Measurements from ENCODE around the gene ARGLU1.

The ARGLU1 gene

DNA sequence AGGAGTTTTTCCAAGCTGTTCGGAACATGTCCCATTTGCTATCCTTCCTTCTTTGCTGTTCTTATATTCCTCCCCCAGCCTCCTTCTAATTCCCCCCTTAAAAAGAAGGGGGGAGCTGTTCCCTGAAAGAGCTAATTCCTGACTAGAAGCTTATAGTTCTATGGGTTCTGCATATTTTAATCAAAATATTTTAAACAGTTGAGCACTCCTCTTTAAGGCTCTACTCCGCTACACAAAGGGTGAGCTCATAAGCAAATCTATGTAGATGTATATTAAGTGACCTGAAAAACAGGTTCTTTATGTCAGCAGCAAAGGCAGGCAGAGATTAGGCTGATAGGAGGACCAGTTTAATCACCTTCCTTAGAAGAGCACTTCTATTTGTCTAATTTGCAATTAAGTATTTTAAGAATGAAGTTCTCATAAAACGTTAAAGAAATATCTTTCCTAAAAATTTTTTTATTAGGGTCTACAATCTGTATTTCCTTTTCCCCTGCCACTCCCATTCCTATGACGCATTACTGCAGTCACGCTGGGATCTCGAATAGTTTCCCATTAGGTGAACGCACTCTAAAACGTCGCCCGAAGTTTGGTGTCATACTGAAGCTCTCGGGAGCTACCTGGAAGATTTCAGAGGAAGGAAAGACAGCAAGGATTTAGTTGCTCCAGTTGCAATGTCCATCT lies 37.6 kb downstream of the ARGLU1 start:
- no peak for TF ChIP-seq GATA3 (IDR thresholded peaks at IDR 0.05; ENCODE audit: low read depth, low read length)
- TF ChIP-seq GATA2 (IDR thresholded peaks at IDR 0.05; ENCODE audit: low read depth, low read length) = no peak

DNA sequence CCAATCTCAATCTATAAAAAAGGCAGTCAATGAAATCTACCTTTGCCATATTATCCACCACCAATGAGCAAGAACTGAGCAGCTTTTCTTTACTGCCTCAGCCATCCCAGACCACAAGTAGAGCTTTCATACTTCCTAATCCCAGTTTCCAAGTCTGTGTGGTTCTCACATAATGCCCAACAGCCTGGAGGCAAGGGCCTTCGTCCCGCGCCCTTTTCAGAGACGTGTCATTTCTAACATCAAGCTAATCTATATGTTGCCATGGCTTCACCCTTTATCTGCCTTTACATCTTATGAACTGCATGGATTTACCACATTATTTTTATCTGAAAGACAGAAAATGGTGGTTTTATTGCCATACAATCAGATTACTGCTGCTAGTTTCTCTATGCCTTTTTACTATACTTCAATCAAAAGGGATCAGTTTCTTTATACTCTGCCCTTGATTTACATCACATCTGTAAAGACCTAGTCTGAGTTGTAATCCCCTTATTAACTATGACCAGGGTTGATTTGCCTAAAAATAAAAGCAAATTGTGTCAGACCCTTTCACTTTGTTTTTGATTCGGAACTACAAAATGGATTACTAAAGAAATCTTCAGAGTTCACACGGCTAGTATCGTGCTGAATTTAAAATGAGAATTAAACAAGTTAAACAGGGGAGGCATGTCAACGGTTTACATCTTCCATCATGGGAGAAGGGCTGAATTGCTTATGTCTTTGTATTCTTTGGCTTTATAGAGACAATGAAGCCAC lies 38.3 kb downstream of the ARGLU1 start:
- peak; percentile 80 for TF ChIP-seq GATA3 (IDR thresholded peaks at IDR 0.05; ENCODE audit: low read depth, low read length)
- TF ChIP-seq GATA2 (IDR thresholded peaks at IDR 0.05; ENCODE audit: low read depth, low read length) = peak; percentile 76

DNA sequence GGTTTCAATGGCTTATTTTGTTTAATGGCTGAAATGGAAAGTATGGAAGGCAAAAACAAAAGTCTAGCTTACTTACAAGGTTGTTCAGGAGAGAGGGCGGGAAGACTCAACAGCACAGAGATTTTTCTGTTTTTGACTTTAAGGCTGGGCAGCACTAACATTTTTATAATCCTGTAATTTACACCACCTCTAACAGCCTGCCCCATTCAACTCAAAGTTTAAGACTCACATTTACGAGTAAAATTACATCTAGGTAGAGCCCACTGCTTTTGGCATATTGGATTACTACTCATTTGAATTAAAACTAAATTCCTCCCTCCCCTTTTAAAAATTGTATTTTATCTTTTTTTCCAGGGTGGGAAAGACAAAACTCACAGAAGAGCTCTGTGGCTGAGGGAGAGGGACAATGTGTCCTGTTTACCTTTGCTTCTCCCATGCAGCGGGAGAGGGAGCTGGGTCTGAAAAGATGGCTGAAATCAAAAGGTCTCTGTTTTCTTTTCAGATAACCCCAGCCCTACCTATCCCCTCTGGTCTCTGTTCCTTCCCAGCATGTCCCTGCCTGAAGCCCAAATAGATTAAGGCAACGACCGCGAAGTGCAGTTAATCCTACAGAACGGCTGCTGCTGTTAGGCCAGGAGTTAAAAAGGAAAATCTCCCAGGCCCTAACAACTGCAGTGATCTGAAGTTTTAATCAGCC lies 39.1 kb downstream of the ARGLU1 start:
- TF ChIP-seq GATA3 (IDR thresholded peaks at IDR 0.05; ENCODE audit: low read depth, low read length) (no peak), GATA2 (IDR thresholded peaks at IDR 0.05; ENCODE audit: low read depth, low read length) (no peak)

DNA sequence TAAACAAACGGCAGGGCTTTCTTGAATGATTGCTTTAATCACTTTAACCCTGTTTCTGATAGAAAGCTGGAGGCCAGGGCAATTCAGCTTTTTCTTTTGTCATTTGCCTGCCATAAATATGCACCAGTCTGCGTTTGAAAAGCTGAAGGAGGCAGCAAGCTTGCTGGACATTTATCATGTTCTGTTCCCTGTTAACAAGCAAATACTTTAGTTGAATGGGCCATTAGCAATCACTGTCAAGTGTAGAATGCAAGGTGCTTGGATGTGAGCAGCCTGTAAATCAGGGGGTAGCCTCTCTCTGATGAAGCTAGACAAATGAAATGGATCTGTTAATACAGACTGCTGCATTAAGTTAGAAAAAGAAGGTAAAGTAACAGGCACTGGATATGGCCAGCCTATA lies 40.1 kb downstream of the ARGLU1 start:
- no peak for TF ChIP-seq GATA3 (IDR thresholded peaks at IDR 0.05; ENCODE audit: low read depth, low read length)
- TF ChIP-seq GATA2 (IDR thresholded peaks at IDR 0.05; ENCODE audit: low read depth, low read length) = no peak

DNA sequence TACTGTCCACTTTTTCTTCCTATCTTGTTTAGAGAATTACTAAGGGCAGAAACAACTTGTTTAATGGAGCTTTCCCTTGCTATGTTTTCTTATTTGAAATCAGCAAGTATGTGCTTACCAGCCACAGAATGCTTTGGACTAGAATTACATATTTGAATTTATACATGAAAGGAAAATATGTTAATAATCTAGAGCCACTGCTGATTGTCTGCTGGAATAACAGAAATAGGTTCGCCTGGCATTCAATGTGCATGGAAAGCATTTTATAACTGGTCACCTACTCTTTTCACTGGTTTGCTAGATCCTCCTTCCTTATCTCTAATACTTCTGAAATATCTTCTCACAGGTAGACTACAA lies 40.5 kb downstream of the ARGLU1 start:
- TF ChIP-seq GATA2 (IDR thresholded peaks at IDR 0.05; ENCODE audit: low read depth, low read length) (no peak), GATA3 (IDR thresholded peaks at IDR 0.05; ENCODE audit: low read depth, low read length) (no peak)

DNA sequence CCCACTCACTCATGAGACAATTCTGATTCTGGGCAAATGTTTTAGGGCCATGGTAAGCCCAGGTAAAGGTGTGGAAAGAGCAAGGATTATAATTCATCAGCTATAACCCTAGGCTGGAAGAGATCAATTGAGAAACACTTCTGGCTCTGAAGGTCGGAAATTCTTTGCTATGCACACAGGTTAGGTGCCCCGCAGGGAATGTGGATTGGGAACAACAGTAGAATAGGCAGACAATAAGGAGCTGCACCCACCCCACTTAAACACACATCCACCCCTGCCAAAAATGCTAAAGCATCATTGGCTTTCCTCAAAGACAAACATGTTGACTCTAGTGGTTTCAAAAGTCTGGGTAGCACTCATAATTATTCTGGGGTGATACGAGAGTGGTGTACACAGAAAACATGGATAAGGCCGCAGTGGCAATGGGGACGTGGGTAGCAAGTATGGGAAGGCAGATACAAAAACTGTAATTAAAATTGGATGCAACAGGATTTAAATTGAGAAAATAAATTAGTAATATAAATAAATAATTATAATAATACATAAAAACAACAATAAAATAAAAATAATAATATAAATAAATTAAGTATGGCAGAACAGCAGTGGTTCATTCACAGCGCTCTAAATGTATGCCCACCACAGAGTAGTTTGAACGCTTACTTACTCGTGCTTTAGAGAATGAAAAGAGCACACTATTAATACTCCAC lies 41.0 kb downstream of the ARGLU1 start:
- TF ChIP-seq GATA2 (IDR thresholded peaks at IDR 0.05; ENCODE audit: low read depth, low read length) = no peak
- no peak for TF ChIP-seq GATA3 (IDR thresholded peaks at IDR 0.05; ENCODE audit: low read depth, low read length)

DNA sequence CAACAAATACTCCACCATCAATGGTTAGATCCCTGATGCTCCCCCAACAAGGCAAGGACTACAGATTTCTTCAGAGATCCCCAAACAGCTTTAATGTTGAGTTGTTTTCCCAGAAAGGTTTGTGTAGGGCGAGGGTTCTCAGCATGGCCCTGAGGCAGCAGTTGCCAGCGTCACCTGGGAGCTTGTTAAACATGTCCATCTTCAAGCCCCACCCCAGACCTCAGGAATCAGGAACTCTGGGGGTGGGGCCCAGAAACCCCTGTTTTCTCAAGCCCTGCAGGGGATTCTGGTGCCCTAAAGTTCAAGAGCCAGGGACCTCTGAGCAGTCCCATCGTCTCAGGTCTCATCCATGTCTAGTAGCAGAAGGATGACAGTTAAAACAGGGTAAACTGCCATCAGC lies 42.1 kb downstream of the ARGLU1 start:
- TF ChIP-seq GATA3 (IDR thresholded peaks at IDR 0.05; ENCODE audit: low read depth, low read length) (no peak), GATA2 (IDR thresholded peaks at IDR 0.05; ENCODE audit: low read depth, low read length) (no peak)

DNA sequence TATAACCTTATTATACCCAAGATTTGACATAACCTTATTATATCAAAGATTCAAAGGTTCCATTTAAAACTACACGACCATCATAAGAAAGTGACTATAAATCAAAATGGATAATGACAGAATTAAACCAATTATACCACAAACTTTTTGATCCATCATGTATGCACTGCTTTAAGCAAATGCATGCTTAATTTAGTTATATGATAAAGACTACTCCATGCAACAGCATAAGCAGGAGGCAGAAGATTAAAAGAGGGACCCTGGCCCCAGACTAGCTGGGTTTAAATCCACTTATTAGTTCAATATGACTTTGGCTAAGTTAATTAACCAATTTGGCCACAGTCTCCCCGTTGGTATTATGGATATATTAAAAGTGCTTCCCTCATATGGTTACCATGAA lies 43.8 kb downstream of the ARGLU1 start:
- TF ChIP-seq GATA2 (IDR thresholded peaks at IDR 0.05; ENCODE audit: low read depth, low read length) (no peak), GATA3 (IDR thresholded peaks at IDR 0.05; ENCODE audit: low read depth, low read length) (0 out of 2 replicates have a peak, but pooled peaks have one; percentile 17)

DNA sequence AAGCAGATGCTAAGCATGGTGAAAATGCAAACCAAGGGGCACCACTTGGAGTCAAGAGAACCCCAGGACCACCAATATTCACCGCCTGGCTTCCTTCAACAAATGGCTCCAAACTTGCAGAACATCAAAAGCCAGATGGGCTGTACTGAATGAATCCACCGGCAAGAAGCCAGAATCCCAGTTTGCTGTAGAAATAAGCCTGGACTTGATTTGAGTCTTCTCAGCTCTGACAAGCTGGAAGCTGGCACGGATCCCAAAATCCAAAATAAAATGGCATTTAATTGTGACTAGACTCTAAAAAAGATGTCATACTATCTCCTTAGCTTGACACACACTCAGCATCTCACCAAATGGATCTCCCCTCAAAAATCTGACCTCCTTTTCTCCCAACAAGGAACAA lies 44.4 kb downstream of the ARGLU1 start:
- TF ChIP-seq GATA3 (IDR thresholded peaks at IDR 0.05; ENCODE audit: low read depth, low read length) (no peak), GATA2 (IDR thresholded peaks at IDR 0.05; ENCODE audit: low read depth, low read length) (no peak)

DNA sequence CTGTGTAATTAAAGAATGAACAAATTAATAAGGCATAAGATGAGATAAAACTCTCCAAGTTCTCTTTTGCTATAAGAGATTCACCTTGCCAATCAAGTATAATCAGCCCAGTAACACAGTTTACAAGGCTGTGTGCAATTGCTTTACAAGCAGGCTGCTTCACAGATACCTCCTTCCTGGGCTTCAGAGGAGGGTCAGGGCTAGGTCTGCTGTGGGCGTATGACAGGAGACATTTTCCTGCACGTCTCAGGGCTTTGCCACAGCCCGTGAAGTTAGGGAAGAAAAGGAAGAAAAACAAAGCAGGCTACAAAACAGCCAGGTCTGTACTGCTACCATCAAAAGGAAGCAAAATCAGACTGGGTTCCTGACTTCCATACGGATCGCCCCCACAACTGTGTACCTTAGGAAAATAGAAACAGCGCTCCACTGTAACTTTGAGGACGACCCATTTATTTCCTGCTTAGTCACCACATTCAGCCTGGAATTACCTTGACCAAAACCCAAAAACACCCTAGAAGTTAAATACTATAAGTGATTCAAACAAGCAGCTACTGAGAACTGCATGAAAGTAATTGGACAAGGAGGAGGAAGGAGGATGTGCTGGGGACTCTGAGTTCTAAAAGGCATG lies 44.9 kb downstream of the ARGLU1 start:
- TF ChIP-seq GATA2 (IDR thresholded peaks at IDR 0.05; ENCODE audit: low read depth, low read length) (no peak), GATA3 (IDR thresholded peaks at IDR 0.05; ENCODE audit: low read depth, low read length) (no peak)

DNA sequence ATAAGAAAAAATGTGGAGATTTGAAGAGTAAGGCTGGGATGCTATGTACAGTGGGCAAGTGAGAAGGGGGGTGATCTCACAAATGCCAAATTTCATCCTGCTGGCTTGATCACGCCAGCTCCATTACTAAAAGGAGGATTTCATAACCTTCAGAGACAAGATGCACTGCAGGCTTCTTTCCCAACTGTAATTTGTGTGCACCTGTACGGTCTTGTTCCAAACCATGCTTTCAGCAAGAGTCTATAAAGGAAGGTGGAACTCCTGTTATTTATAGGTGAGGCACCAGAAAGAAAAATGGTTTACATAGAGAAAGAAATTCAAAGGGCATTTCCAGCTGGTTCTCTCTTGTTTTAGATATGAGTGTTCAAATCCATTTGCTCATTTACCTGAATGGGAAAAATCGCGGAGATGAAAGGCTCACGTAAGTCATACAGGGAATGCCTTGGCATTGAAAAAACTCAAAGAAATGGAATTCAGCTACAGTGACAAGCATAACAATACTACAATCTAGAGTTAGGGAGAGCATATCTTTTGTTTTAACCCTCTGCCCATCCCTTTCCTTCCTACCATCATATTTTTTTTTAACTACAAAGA lies 45.7 kb downstream of the ARGLU1 start:
- TF ChIP-seq GATA3 (IDR thresholded peaks at IDR 0.05; ENCODE audit: low read depth, low read length) = no peak
- no peak for TF ChIP-seq GATA2 (IDR thresholded peaks at IDR 0.05; ENCODE audit: low read depth, low read length)

DNA sequence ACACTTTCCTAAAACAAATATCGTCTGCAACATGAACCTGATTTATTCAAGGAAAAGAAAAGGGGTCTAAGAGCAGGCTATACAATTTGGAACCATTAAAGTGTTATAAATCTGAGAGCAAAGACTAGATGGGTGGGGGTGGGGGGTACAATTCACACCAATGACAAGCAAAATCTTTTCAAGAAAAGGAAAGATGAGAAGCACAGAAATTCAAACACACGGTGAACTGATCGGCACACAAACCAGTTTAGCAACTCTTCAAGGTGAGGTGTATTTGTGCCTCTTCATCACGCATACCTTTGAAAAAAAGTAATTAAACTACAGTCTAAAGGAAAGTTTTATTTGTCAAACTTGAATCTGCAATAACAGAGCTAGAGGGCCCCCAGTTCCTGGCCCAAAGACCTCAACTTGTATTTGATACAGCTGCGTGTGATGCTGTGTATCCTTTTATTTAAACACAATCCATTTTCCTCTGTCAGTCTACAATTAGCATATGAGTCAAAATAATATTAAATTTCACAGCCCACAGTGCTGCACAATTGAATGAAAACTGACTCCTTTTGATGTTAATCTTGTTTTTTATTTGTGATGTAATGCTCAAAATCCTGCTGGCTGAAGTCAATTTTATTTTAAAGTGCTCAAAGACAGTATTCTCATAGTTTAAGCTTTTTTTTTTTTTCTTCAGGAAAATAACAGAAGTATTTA lies 46.7 kb downstream of the ARGLU1 start:
- TF ChIP-seq GATA2 (IDR thresholded peaks at IDR 0.05; ENCODE audit: low read depth, low read length) = no peak
- TF ChIP-seq GATA3 (IDR thresholded peaks at IDR 0.05; ENCODE audit: low read depth, low read length) = no peak

Measured in SH-SY5Y (cell line).